HG02798 (cell line): ENCODE results near the gene LZTR1.
A peak's percentile ranks its signal among the peaks of the same experiment; 100 is the strongest.

Experiments
- ATAC-seq: cut with Tn5 transposase; IDR thresholded peaks from one replicate; pipeline ENCODE4 v1.9.1; 2021; ENCODE audit warnings: mild to moderate bottlenecking; ENCODE audit not compliant: unreplicated experiment, poor library complexity

Gene LZTR1

GRCh38 chr22:21012446-21013407 is 30.6 kb downstream of the LZTR1 start:
- ATAC-seq, result no peak

- no peak for ATAC-seq
Observed at GRCh38 chr22:21013657-21014201, 31.6 kb downstream of the LZTR1 start.

DNA sequence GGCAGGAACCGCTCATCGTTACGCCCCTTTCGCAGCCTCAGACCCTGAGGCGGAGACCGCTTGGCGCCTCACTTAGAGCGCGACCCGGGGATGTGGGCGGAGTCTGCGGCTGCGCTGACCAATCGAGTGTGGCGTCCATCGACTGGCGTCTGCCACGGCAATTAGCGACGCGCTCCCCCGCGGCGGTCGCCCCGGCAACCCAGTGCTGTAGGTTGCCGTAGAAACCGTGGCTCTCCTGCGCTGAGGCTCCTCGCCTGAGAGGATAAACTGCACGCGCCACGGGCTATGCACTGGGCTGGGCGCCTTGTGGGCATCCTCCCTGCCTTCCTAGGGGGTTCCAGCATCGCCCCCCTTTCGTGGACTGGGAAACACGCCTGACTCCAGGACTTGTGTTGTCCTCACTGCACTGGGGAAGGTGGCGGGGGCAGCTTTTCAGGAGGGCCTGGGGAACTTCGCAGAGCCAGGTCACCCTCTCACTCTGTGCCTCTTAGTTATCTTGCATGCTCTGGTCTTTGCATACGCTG is 32.2 kb downstream of the LZTR1 start:
- ATAC-seq, result peak; percentile 90

DNA sequence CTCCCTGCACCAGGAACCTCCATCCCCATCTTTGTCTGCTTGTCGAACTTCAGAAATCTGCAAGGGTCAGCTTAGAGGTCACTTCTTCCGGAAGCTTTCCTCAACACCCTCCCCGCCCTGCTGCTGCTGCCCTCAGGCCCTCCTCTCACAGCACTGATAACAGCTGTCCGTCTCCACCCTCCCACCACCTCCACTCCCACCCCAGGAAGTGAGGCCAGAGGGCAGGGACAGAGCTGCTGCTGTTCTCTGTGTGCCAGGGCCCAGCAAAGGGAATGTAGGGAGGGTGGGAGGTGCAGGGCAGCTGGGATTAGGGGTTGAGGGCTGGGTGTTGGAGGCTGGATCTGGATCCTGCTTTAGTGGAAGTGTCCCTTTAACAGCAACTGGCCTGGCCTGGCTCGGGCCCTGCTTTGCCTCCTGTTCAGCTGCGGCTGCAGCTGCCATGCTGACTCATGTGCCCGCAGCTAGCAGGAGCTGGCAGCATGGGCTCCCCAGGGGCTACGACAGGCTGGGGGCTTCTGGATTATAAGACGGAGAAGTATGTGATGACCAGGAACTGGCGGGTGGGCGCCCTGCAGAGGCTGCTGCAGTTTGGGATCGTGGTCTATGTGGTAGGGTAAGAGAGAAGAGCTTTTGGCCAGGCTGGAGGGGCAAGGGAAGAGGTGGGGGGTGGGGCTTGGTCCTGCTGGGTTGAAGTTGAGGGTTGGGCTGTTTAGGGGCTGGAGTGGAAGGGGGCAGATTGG is 32.8 kb downstream of the LZTR1 start, which contains the start of gene P2RX6:
Gene P2RX6 (plus strand): TSS at position 440 of the 740 bp plus-strand sequence. CDS start 10 bp downstream, at position 450.
- no peak for ATAC-seq

DNA sequence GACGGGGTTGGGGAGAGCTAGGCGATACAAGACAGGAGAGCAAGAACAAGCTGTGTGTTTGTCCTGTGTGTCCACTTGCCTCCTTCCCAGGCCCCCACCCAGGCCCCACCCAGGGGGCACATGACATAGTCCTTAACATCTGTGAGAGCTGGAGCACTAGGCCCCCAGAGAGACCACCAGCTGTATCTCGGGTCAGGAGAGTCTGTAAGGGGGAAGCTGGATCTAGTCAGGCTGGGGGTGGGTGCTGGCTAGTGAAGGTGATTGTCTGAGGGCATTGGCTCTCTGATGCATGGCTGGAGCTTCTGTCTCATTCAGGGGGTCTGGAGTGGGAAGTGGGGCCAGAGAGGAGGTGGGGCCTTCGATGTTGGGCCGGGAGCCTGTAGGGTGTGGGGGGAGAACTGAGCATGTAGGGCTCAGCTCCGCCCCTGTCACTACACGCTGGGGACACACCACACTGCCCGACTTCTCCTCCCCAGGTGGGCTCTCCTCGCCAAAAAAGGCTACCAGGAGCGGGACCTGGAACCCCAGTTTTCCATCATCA is 33.4 kb downstream of the LZTR1 start:
- ATAC-seq, result no peak

DNA sequence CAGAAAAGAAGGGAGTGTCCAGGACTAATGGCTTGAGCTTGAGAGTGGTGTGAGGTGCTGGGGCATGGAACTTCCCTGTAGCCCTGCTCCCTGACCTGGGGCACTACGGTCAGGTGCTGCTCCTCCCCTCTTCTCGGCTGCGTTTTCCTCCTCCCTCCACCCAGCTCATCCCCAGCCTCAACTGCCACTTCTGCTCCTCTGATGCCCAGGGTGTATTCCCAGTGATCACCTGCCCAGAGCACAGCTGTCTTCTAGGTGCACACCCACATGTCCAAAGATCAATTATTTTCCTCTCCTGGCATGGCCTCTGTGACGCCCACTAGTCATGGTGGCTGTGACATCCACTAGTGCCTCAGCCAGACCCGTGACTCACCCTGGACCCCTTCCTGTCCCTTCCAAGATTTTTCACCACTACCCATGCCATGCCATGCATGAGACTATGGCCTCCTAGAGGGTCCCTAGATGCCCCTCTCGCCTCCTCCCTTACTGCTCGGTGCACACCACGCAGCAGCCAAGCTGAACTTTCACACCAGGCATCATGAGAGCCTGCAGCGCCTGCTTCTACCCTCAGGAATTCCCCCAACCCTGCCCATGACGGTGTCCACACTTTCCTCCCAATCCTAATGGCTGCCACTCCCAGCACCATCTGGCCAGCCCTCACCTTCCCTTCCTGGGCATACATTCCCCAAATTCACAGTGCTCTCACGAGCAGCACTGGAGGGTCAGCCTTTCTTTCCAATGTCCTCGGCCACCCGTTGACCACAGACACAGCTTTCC is 34.7 kb downstream of the LZTR1 start:
- no peak for ATAC-seq

DNA sequence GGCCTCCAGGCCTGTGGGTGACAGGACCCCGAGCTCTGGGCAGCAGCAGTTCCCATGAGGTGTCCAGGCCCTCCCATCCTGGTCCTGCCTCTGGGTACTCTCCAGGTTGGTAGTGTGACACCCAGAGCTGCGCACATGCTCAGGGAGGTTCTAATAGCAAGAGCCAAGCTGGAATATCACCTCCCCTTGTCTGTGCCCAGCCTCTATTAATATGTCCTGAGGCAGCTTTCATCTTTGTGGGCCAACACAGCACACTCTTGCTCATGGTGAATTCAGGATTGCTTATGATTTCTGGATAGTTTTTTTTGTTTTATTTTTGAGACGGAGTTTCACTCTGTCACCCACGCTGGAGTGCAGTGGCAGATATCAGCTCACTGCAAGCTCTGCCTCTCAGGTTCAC is 36.2 kb downstream of the LZTR1 start:
- no peak for ATAC-seq

- no peak for ATAC-seq
Observed at GRCh38 chr22:21020802-21021429, 38.8 kb downstream of the LZTR1 start.

DNA sequence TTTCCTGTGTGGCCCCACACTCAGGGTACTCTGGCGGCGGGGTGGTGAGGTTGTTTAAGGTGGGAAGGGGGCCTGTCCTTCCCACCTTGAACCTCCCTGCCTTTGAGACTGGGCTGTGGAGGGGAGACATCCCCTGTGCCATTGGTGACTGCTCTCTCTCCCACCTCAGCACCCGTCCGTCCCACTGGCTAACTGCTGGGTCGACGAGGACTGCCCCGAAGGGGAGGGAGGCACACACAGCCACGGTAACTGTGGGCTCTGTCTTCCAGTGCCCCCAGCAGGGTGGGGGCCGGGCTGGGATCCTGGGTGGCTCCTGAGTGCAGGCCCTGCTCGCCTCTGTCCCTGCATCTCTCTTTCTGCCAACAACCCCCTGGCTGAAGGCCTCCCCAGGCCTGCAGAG is 40.4 kb downstream of the LZTR1 start:
- no peak for ATAC-seq

GRCh38 chr22:21022955-21023614 is 41.0 kb downstream of the LZTR1 start:
- ATAC-seq, result no peak

GRCh38 chr22:21025266-21025665 is 43.2 kb downstream of the LZTR1 start:
- ATAC-seq, result no peak

GRCh38 chr22:21025763-21026755 is 44.0 kb downstream of the LZTR1 start:
- no peak for ATAC-seq

GRCh38 chr22:21026783-21027692 is 44.9 kb downstream of the LZTR1 start:
- no peak for ATAC-seq

- ATAC-seq, result no peak
Observed at GRCh38 chr22:21028277-21029251, 46.5 kb downstream of the LZTR1 start.

DNA sequence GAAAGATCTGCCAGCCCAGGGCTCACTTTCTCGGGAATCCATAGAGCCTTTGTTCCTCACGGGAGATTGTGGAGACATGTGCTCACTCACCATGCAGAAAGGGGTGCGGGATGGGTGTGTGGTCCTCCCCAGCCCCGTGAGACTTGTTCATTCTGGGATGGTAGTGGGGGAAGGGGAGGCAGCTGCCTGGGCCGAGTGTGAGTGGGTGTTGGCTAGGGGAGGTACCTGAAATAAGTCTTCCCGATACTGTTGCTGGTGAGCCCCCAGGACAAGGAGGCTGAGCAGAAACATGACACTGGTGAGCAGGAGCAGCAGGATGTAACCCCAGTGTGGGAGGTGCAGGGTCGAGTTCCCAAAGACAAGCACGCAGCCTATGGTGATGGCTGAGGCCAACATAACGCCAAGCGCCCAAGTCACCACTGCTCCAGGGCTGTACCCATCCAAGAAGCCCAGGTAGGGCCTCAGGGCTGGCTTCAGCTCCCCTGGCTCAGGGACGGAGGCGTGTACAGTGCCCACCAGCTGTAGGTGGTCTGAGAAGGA is 47.5 kb downstream of the LZTR1 start:
- no peak for ATAC-seq
